H9 (cell line): ENCODE results near the gene ATP10B. TPM values are rescaled to one million over a fixed set of nuclear protein-coding genes. Genes with fewer than 3 reads are reported as not detected.

Experiments used
- DNase-seq: peaks from one replicate; pipeline ENCODE4 v3.0.0-alpha.2; 2017
- H2AFZ ChIP-seq: one replicate; pipeline ENCODE4 v1.6.1; 2013; ENCODE audit warnings: mild to moderate bottlenecking, low read length, control low read depth, moderate library complexity
- H2AK5ac ChIP-seq: 2 replicates; pipeline ENCODE4 v1.6.1; 2013; ENCODE audit warnings: low read length, control low read depth, mixed read lengths; ENCODE audit not compliant: insufficient read length
- H2BK120ac ChIP-seq: one replicate; pipeline ENCODE4 v1.6.1; 2013; ENCODE audit warnings: low read depth, mild to moderate bottlenecking, low read length, control low read depth, inconsistent platforms; ENCODE audit not compliant: poor library complexity, severe bottlenecking
- H2BK12ac ChIP-seq: 2 replicates; pipeline ENCODE4 v1.6.1; 2013; ENCODE audit warnings: low read length, control low read depth, mixed read lengths, low read depth; ENCODE audit not compliant: insufficient read length
- H2BK15ac ChIP-seq: 2 replicates; pipeline ENCODE4 v1.6.1; 2013; ENCODE audit warnings: low read depth, low read length, control low read depth
- H2BK20ac ChIP-seq: one replicate; pipeline ENCODE4 v1.6.1; 2013; ENCODE audit warnings: low read depth, mild to moderate bottlenecking, low read length, control low read depth, inconsistent platforms; ENCODE audit not compliant: poor library complexity, severe bottlenecking
- H2BK5ac ChIP-seq: 2 replicates; pipeline ENCODE4 v1.6.1; 2013; ENCODE audit warnings: low read length, control low read depth, mixed read lengths; ENCODE audit not compliant: insufficient read length
- H3K14ac ChIP-seq: 2 replicates; pipeline ENCODE4 v1.6.1; 2013; ENCODE audit warnings: low read length, control low read depth; ENCODE audit not compliant: insufficient read depth
- H3K18ac ChIP-seq: 2 replicates; pipeline ENCODE4 v1.6.1; 2013; ENCODE audit warnings: low read depth, mild to moderate bottlenecking, mixed read lengths, low read length, control low read depth; ENCODE audit not compliant: insufficient read length
- H3K23ac ChIP-seq: 2 replicates; pipeline ENCODE4 v1.6.1; 2013; ENCODE audit warnings: low read length, control low read depth, mixed read lengths, low read depth; ENCODE audit not compliant: insufficient read length
- H3K23me2 ChIP-seq: 2 replicates; pipeline ENCODE4 v1.6.1; 2013; ENCODE audit warnings: low read depth, mild to moderate bottlenecking, mixed read lengths, low read length, control low read depth; ENCODE audit not compliant: insufficient read length, poor library complexity, severe bottlenecking
- H3K27ac ChIP-seq: 2 replicates; pipeline ENCODE4 v1.5.1; 2013; ENCODE audit warnings: low read length, control low read depth, mixed read lengths, low read depth; ENCODE audit not compliant: insufficient read length
- H3K27me3 ChIP-seq: 2 replicates; pipeline ENCODE4 v1.6.1; 2013; ENCODE audit warnings: low read length, control low read depth, inconsistent platforms; ENCODE audit not compliant: insufficient read depth
- H3K4ac ChIP-seq: 2 replicates; pipeline ENCODE4 v1.6.1; 2013; ENCODE audit warnings: low read depth, mild to moderate bottlenecking, control low read depth, inconsistent platforms, low read length, moderate library complexity
- H3K4me1 ChIP-seq: 2 replicates; pipeline ENCODE4 v1.6.1; 2013; ENCODE audit warnings: low read length, control low read depth, inconsistent platforms; ENCODE audit not compliant: insufficient read depth
- H3K4me2 ChIP-seq: 2 replicates; pipeline ENCODE4 v1.6.1; 2013; ENCODE audit warnings: low read length, control low read depth, mixed read lengths; ENCODE audit not compliant: insufficient read length, insufficient read depth
- H3K56ac ChIP-seq: 2 replicates; pipeline ENCODE4 v1.6.1; 2013; ENCODE audit warnings: low read depth, mild to moderate bottlenecking, mixed read lengths, low read length, control low read depth; ENCODE audit not compliant: insufficient read length
- H3K79me1 ChIP-seq: 2 replicates; pipeline ENCODE4 v1.6.1; 2013; ENCODE audit warnings: low read depth, mild to moderate bottlenecking, moderate library complexity, low read length, control low read depth, inconsistent platforms; ENCODE audit not compliant: insufficient read depth, poor library complexity, severe bottlenecking
- H3K79me2 ChIP-seq: 2 replicates; pipeline ENCODE4 v1.6.1; 2013; ENCODE audit warnings: low read length, control low read depth, inconsistent platforms; ENCODE audit not compliant: insufficient read depth
- H3K9ac ChIP-seq: 2 replicates; pipeline ENCODE4 v1.6.1; 2013; ENCODE audit warnings: low read length, control low read depth, mixed read lengths; ENCODE audit not compliant: insufficient read length; ENCODE audit errors: extremely low read depth
- H3K9me3 ChIP-seq: one replicate; pipeline ENCODE4 v1.6.1; 2013; ENCODE audit warnings: low read depth, low read length, inconsistent platforms; ENCODE audit not compliant: control insufficient read depth
- H3T11ph ChIP-seq: one replicate; pipeline ENCODE4 v1.6.1; 2013; ENCODE audit warnings: mild to moderate bottlenecking, low read length, control low read depth, inconsistent platforms
- H4K20me1 ChIP-seq: one replicate; pipeline ENCODE4 v1.6.1; 2013; ENCODE audit not compliant: control insufficient read depth, insufficient read length, insufficient read depth
- H4K5ac ChIP-seq: 2 replicates; pipeline ENCODE4 v1.6.1; 2013; ENCODE audit warnings: low read depth, mild to moderate bottlenecking, mixed read lengths, low read length, control low read depth; ENCODE audit not compliant: insufficient read length
- H4K8ac ChIP-seq: replicated peaks from 2 replicates; pipeline ENCODE4 v1.6.1; 2013; ENCODE audit warnings: low read length, control low read depth, mixed read lengths, low read depth; ENCODE audit not compliant: insufficient read length
- H4K91ac ChIP-seq: 2 replicates; pipeline ENCODE4 v1.6.1; 2013; ENCODE audit warnings: low read depth, mild to moderate bottlenecking, moderate library complexity, mixed read lengths, low read length, control low read depth; ENCODE audit not compliant: insufficient read length
- H3K27ac Mint-ChIP-seq, 3 experiments: 2 replicates in 2 of 3; 3 replicates in 1 of 3; pipeline ENCODE4 v1.8.0; 2020 to 2021; ENCODE audit warnings: mixed read lengths in 3 of 3, mild to moderate bottlenecking in 1 of 3, moderate library complexity in 1 of 3
- H3K27me3 Mint-ChIP-seq: 2 replicates; pipeline ENCODE4 v1.8.0; 2021; ENCODE audit warnings: low read depth, mild to moderate bottlenecking, moderate library complexity, mixed read lengths
- H3K36me3 Mint-ChIP-seq, 3 experiments: 2 replicates in 2 of 3; 3 replicates in 1 of 3; pipeline ENCODE4 v1.8.0; 2020 to 2021; ENCODE audit warnings: low read depth in 3 of 3, mixed read lengths in 3 of 3; ENCODE audit not compliant: insufficient read depth in 1 of 3
- H3K4me1 Mint-ChIP-seq, 2 experiments: 2 replicates each; pipeline ENCODE4 v1.8.0; 2020; ENCODE audit warnings: mixed read lengths in 2 of 2
- H3K4me3 Mint-ChIP-seq, 2 experiments: 2 replicates in 1 of 2; 3 replicates in 1 of 2; pipeline ENCODE4 v1.8.0; 2020 to 2021; ENCODE audit warnings: mild to moderate bottlenecking in 2 of 2, mixed read lengths in 2 of 2, moderate library complexity in 1 of 2
- H3K9me3 Mint-ChIP-seq, 2 experiments: 2 replicates in 1 of 2; 3 replicates in 1 of 2; pipeline ENCODE4 v1.8.0; 2020; ENCODE audit warnings: mild to moderate bottlenecking in 2 of 2, mixed read lengths in 2 of 2, moderate library complexity in 1 of 2
- total RNA-seq: library from RNA; stranded (reverse); gene quantifications from 2 replicates; pipeline ENCODE4 v1.2.1, GENCODE V29; 2021
- TF ChIP-seq, protein P1 (sequence below): fragments of 200-600 bp; sonication (generic); conservative IDR thresholded peaks from 3 replicates; pipeline ENCODE4 v1.8.0; 2021; ENCODE audit warnings: antibody characterized with exemption, mild to moderate bottlenecking

The ATP10B gene
- total RNA-seq, 1 experiment from 2014 or later: 0.42 TPM

DNA sequence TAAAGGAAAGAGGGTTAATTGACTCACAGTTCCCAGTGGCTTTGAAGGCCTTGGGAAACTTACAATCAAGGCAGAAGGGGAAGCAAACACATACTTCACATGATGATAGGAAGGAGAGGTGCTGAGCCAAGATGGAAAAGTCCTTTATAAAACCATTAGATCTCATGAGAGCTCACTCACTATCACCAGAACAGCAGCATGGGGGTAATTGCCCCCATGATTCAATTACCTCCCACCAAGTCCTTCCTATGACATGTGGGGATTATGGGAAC, 330.7 kb downstream of the ATP10B start:
- Histone ChIP-seq H3K23ac (no peak overlapping the region), H2BK15ac (no peak overlapping the region), H4K91ac (no peak overlapping the region), H3K27me3 (no peaks in the 10 kb centered on the region), H3K56ac (no peak overlapping the region), H3K4me1 (no peaks in the 10 kb centered on the region; the same call in 1 of the 2 replicates), H4K5ac (no peak overlapping the region), H3K27ac (no peak overlapping the region), H3K9me3 (no peaks in the 10 kb centered on the region), H3K4me2 (no peak overlapping the region), H3K9ac (no peak overlapping the region), H3K18ac (no peak overlapping the region), H4K8ac (no peak overlapping the region), H2AK5ac (no peak overlapping the region), H3K79me2 (no peaks in the 10 kb centered on the region), H2BK5ac (no peak overlapping the region), H3K23me2 (no peaks in the 10 kb centered on the region), H2BK120ac (no peak overlapping the region), H3K4ac (no peak overlapping the region), H2AFZ (no peak overlapping the region), H2BK12ac (no peak overlapping the region), H3T11ph (no peak overlapping the region), H2BK20ac (no peak overlapping the region), H4K20me1 (no peaks in the 10 kb centered on the region), H3K14ac (no peak overlapping the region), H3K79me1 (no peaks in the 10 kb centered on the region)
- H3K36me3 Mint-ChIP-seq: no peaks in the 10 kb centered on the region
- no peak for DNase-seq
- H3K9me3 Mint-ChIP-seq: no peaks in the 10 kb centered on the region
- H3K27me3 Mint-ChIP-seq: no peaks in the 10 kb centered on the region
- TF ChIP-seq, protein P1, sequence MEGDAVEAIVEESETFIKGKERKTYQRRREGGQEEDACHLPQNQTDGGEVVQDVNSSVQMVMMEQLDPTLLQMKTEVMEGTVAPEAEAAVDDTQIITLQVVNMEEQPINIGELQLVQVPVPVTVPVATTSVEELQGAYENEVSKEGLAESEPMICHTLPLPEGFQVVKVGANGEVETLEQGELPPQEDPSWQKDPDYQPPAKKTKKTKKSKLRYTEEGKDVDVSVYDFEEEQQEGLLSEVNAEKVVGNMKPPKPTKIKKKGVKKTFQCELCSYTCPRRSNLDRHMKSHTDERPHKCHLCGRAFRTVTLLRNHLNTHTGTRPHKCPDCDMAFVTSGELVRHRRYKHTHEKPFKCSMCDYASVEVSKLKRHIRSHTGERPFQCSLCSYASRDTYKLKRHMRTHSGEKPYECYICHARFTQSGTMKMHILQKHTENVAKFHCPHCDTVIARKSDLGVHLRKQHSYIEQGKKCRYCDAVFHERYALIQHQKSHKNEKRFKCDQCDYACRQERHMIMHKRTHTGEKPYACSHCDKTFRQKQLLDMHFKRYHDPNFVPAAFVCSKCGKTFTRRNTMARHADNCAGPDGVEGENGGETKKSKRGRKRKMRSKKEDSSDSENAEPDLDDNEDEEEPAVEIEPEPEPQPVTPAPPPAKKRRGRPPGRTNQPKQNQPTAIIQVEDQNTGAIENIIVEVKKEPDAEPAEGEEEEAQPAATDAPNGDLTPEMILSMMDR: no peak
- H3K4me1 Mint-ChIP-seq: peaks cover 7 to 10% of the 10 kb centered on the region in 2 experiments; a peak in 3 of 4 replicates
- H3K4me3 Mint-ChIP-seq: no peak overlapping the region
- H3K27ac Mint-ChIP-seq: no peak overlapping the region
